ENCODE results near the gene OR4D2. TPM values are rescaled to one million over a fixed set of nuclear protein-coding genes. Genes with fewer than 3 reads are reported as not detected.

Gene OR4D2
- total and polyA plus RNA-seq, 2 experiments from 2014 or later, result not detected

DNA sequence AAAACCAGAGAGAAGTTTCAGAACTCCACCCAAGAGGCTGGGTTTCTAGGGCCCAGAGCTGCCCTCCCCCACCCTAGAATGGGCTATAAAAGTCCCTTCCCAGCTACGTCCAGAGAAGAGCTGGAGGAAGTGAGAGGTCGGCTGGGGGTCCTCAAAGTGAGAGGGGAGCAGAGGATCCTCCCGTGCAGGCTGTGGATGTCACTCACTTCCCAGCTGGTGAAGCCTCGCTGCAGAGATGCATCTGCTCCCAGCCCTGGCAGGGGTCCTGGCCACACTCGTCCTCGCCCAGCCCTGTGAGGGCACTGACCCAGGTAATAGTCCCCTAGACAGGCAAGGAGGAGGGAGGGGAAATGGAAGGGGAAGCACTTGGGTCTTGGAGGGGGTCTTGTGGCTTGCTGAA lies 25.8 kb downstream of the OR4D2 start, which contains the start of gene EPX:
Gene EPX, plus strand, starts transcription at position 115 of the 400 bp plus-strand sequence. Its CDS starts 121 bp downstream, at position 236.
- H3K4me3 ChIP-seq, result no peak within 1 kb of the TSS
- no peaks in the 10 kb centered on the region for H3K9me2 ChIP-seq (replicated peaks; ENCODE audit: insufficient read depth)
- peaks cover 4% of the 10 kb centered on the region for H3K27me3 ChIP-seq
- no peak within 1 kb of the TSS for H3K4me2 ChIP-seq
- H3K79me2 ChIP-seq, result no peaks in the 10 kb centered on the region
- H3K36me3 ChIP-seq (replicated peaks; ENCODE audit: insufficient read depth, low read depth), result no peaks in the 10 kb centered on the region
- no peaks in the 10 kb centered on the region for H4K20me1 ChIP-seq (ENCODE audit: insufficient read depth, poor library complexity, severe bottlenecking)
- TF ChIP-seq, protein P1, sequence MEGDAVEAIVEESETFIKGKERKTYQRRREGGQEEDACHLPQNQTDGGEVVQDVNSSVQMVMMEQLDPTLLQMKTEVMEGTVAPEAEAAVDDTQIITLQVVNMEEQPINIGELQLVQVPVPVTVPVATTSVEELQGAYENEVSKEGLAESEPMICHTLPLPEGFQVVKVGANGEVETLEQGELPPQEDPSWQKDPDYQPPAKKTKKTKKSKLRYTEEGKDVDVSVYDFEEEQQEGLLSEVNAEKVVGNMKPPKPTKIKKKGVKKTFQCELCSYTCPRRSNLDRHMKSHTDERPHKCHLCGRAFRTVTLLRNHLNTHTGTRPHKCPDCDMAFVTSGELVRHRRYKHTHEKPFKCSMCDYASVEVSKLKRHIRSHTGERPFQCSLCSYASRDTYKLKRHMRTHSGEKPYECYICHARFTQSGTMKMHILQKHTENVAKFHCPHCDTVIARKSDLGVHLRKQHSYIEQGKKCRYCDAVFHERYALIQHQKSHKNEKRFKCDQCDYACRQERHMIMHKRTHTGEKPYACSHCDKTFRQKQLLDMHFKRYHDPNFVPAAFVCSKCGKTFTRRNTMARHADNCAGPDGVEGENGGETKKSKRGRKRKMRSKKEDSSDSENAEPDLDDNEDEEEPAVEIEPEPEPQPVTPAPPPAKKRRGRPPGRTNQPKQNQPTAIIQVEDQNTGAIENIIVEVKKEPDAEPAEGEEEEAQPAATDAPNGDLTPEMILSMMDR (IDR thresholded peaks at IDR 0.05; ENCODE audit: poor library complexity), result no peak
- TF ChIP-seq EZH2 (IDR thresholded peaks at IDR 0.05; ENCODE audit: borderline replicate concordance) (no peak), EZH2phosphoT487 (IDR thresholded peaks at IDR 0.05; ENCODE audit: low read depth, severe bottlenecking, unreplicated experiment) (no peak)
- H2AFZ ChIP-seq, result no peak within 1 kb of the TSS
- no peaks in the 10 kb centered on the region for H3K9me3 ChIP-seq (ENCODE audit: low read depth)
- no peak within 1 kb of the TSS for H3K27ac ChIP-seq
- WGBS (ENCODE audit: low lambda C conversion rate, missing lambda C conversion rate), result 65% methylated on average over 5 of the region's 6 CpGs
- no peaks in the 10 kb centered on the region for H3K4me1 ChIP-seq (ENCODE audit: insufficient read depth)
- no peak for DNase-seq (ENCODE audit: low spot score)

GRCh38 chr17:58193641-58194255 lies 27.0 kb downstream of the OR4D2 start:
- no peak overlapping the region for H3K27ac ChIP-seq
- H3K36me3 ChIP-seq (replicated peaks; ENCODE audit: insufficient read depth, low read depth), result no peaks in the 10 kb centered on the region
- no peaks in the 10 kb centered on the region for H3K4me1 ChIP-seq (ENCODE audit: insufficient read depth)
- H3K4me3 ChIP-seq, result no peak overlapping the region
- TF ChIP-seq EZH2 (IDR thresholded peaks at IDR 0.05; ENCODE audit: borderline replicate concordance), result no peak
- TF ChIP-seq, protein P1 (IDR thresholded peaks at IDR 0.05; ENCODE audit: poor library complexity), result no peak
- no peak for TF ChIP-seq EZH2phosphoT487 (IDR thresholded peaks at IDR 0.05; ENCODE audit: low read depth, severe bottlenecking, unreplicated experiment)
- no peaks in the 10 kb centered on the region for H3K9me3 ChIP-seq (ENCODE audit: low read depth)
- H2AFZ ChIP-seq, result no peak overlapping the region
- H3K27me3 ChIP-seq, result peaks cover 4% of the 10 kb centered on the region
- no peaks in the 10 kb centered on the region for H4K20me1 ChIP-seq (ENCODE audit: insufficient read depth, poor library complexity, severe bottlenecking)
- H3K9me2 ChIP-seq (replicated peaks; ENCODE audit: insufficient read depth), result no peaks in the 10 kb centered on the region
- WGBS (ENCODE audit: low lambda C conversion rate, missing lambda C conversion rate), result 83% methylated on average over 18 of the region's 18 CpGs
- no peaks in the 10 kb centered on the region for H3K79me2 ChIP-seq
- H3K4me2 ChIP-seq, result no peak overlapping the region
- DNase-seq (ENCODE audit: low spot score), result no peak

GRCh38 chr17:58195518-58196123 lies 28.8 kb downstream of the OR4D2 start:
- WGBS (ENCODE audit: low lambda C conversion rate, missing lambda C conversion rate), result 81% methylated on average over 5 of the region's 5 CpGs
- TF ChIP-seq, protein P1 (IDR thresholded peaks at IDR 0.05; ENCODE audit: poor library complexity), result no peak
- TF ChIP-seq EZH2phosphoT487 (IDR thresholded peaks at IDR 0.05; ENCODE audit: low read depth, severe bottlenecking, unreplicated experiment), result no peak
- no peak for TF ChIP-seq EZH2 (IDR thresholded peaks at IDR 0.05; ENCODE audit: borderline replicate concordance)
- H2AFZ ChIP-seq, result no peak overlapping the region
- no peak overlapping the region for H3K4me2 ChIP-seq
- no peaks in the 10 kb centered on the region for H3K9me2 ChIP-seq (replicated peaks; ENCODE audit: insufficient read depth)
- no peaks in the 10 kb centered on the region for H3K9me3 ChIP-seq (ENCODE audit: low read depth)
- H3K36me3 ChIP-seq (replicated peaks; ENCODE audit: insufficient read depth, low read depth), result no peaks in the 10 kb centered on the region
- no peak for DNase-seq (ENCODE audit: low spot score)
- H3K79me2 ChIP-seq, result no peaks in the 10 kb centered on the region
- no peak overlapping the region for H3K4me3 ChIP-seq
- H3K27ac ChIP-seq, result no peak overlapping the region
- no peaks in the 10 kb centered on the region for H4K20me1 ChIP-seq (ENCODE audit: insufficient read depth, poor library complexity, severe bottlenecking)
- no peaks in the 10 kb centered on the region for H3K4me1 ChIP-seq (ENCODE audit: insufficient read depth)
- peaks cover 4% of the 10 kb centered on the region for H3K27me3 ChIP-seq

All from hepatocyte (in vitro differentiated cells).